ENCODE results near the gene SLFN5.

GRCh38 chr17:35213412-35213940 is 29.4 kb upstream of the SLFN5 start:
- TF ChIP-seq IRF3 (IDR thresholded peaks at IDR 0.05; ENCODE audit: low read depth, low read length) (no peak), ELF1 (IDR thresholded peaks at IDR 0.05) (no peak), TAF1 (IDR thresholded peaks at IDR 0.05; ENCODE audit: borderline replicate concordance, low read depth, low read length) (no peak), GABPA (IDR thresholded peaks at IDR 0.05; ENCODE audit: low read depth) (no peak), CTCF (IDR thresholded peaks at IDR 0.05) (no peak), RAD21 (IDR thresholded peaks at IDR 0.05; ENCODE audit: low read length) (no peak), EZH2phosphoT487 (IDR thresholded peaks at IDR 0.05; ENCODE audit: borderline replicate concordance, low read depth) (no peak), SIN3A (IDR thresholded peaks at IDR 0.05; ENCODE audit: borderline replicate concordance, low read depth, low read length) (no peak), MXI1 (IDR thresholded peaks at IDR 0.05; ENCODE audit: low read depth, low read length) (no peak), EP300 (IDR thresholded peaks at IDR 0.05; ENCODE audit: borderline replicate concordance in 1 of 2, low read depth in 1 of 2, low read length in 1 of 2) (no peak), MAX (IDR thresholded peaks at IDR 0.05; ENCODE audit: low read depth) (no peak), JUND (IDR thresholded peaks at IDR 0.05) (no peak), ZBTB33 (IDR thresholded peaks at IDR 0.05; ENCODE audit: borderline replicate concordance, low read depth) (no peak), POLR2AphosphoS5 (IDR thresholded peaks at IDR 0.05; ENCODE audit: low read depth, low read length) (no peak)

All from SK-N-SH (cell line).